Activated naive CD4-positive, alpha-beta T cell treated with anti-CD3 and anti-CD28 coated beads for 36 hours (primary cell): Measurements from ENCODE around the gene PLK5. TPM values are rescaled to one million over a fixed set of nuclear protein-coding genes. Genes with fewer than 3 reads are reported as not detected.

Source experiments
- total RNA-seq, 2 experiments: library from RNA; stranded (reverse); gene quantifications; one replicate each; pipeline ENCODE4 v1.2.3, GENCODE V29; 2021

PLK5 gene
- total RNA-seq, 2 experiments from 2014 or later: not detected

Other genes starting within 250 kb of the PLK5 start
- 10 to 100 TPM; 62.8 to 65.3 TPM for gene FAM174C, start 248.5 kb upstream of the PLK5 start, total RNA-seq
- gene EFNA2, start 238.2 kb upstream of the PLK5 start, total RNA-seq: not detected
- 100 to 1,000 TPM; 138 to 148 TPM for gene NDUFS7, start 140.2 kb upstream of the PLK5 start, total RNA-seq
- gene GAMT, start 122.5 kb upstream of the PLK5 start, total RNA-seq: 10 to 100 TPM; 23.5 to 25.0 TPM
- gene DAZAP1, start 116.5 kb upstream of the PLK5 start, total RNA-seq: 100 to 1,000 TPM; 253 to 265 TPM
- 1,000 to 10,000 TPM; 1,902 to 1,906 TPM for gene RPS15, start 85.7 kb upstream of the PLK5 start, total RNA-seq
- gene APC2, start 74.0 kb upstream of the PLK5 start, total RNA-seq: under 1 TPM; 0.07 to 0.12 TPM
- gene C19orf25, start 44.9 kb upstream of the PLK5 start, total RNA-seq: 10 to 100 TPM; 17.5 to 20.8 TPM
- gene PCSK4, start 33.7 kb upstream of the PLK5 start, total RNA-seq: 1 to 10 TPM; 1.5 to 1.7 TPM
- gene REEP6, start 32.9 kb upstream of the PLK5 start, total RNA-seq: 1 to 10 TPM; 1.3 to 1.6 TPM
- gene ADAMTSL5, start 11.1 kb upstream of the PLK5 start, total RNA-seq: 1 to 10 TPM in 1 of 2 experiments, under 1 TPM in 1; 0.95 to 1.6 TPM
- 1 to 10 TPM; 2.0 to 2.1 TPM for gene MEX3D, start 44.2 kb downstream of the PLK5 start, total RNA-seq
- 10 to 100 TPM; 58.1 to 63.7 TPM for gene MBD3, start 68.8 kb downstream of the PLK5 start, total RNA-seq
- gene UQCR11, start 81.4 kb downstream of the PLK5 start, total RNA-seq: 100 to 1,000 TPM; 281 to 293 TPM
- gene TCF3, start 128.5 kb downstream of the PLK5 start, total RNA-seq: 10 to 100 TPM; 84.8 to 86.7 TPM
- gene ONECUT3, start 229.4 kb downstream of the PLK5 start, total RNA-seq: not detected